Progenitor cell of endocrine pancreas (in vitro differentiated cells): Measurements from ENCODE around the gene LRBA. TPM values are rescaled to one million over a fixed set of nuclear protein-coding genes. Genes with fewer than 3 reads are reported as not detected.

Experiments used
- DNase-seq: peaks from one replicate; pipeline ENCODE4 v3.0.0; 2021; ENCODE audit warnings: low spot score; ENCODE audit not compliant: unreplicated experiment
- H3K27ac Mint-ChIP-seq: 2 replicates; pipeline ENCODE4 v1.8.0; 2021; ENCODE audit warnings: mild to moderate bottlenecking, moderate library complexity, mixed read lengths
- H3K27me3 Mint-ChIP-seq: 2 replicates; pipeline ENCODE4 v1.8.0; 2021; ENCODE audit warnings: mixed read lengths
- H3K36me3 Mint-ChIP-seq: 2 replicates; pipeline ENCODE4 v1.8.0; 2022; ENCODE audit warnings: mixed read lengths; ENCODE audit not compliant: insufficient read depth
- H3K4me1 Mint-ChIP-seq: 2 replicates; pipeline ENCODE4 v1.8.0; 2021; ENCODE audit warnings: low read depth, mixed read lengths
- H3K4me3 Mint-ChIP-seq: 2 replicates; pipeline ENCODE4 v1.8.0; 2021; ENCODE audit warnings: low read depth, mild to moderate bottlenecking, moderate library complexity, mixed read lengths
- H3K9me3 Mint-ChIP-seq: 2 replicates; pipeline ENCODE4 v1.8.0; 2021; ENCODE audit warnings: low read depth, mixed read lengths
- CTCF ChIP-seq: fragments of 200-600 bp; sonication (generic); IDR thresholded peaks from one replicate; pipeline ENCODE4 v1.5.0; 2021; ENCODE audit warnings: antibody characterized with exemption, mild to moderate bottlenecking; ENCODE audit not compliant: unreplicated experiment
- total RNA-seq: library from RNA; stranded (reverse); gene quantifications from 2 replicates; pipeline ENCODE4 v1.2.1, GENCODE V29; 2021

Gene LRBA
- total RNA-seq, 1 donor from 2014 or later, result 95.2 TPM

DNA sequence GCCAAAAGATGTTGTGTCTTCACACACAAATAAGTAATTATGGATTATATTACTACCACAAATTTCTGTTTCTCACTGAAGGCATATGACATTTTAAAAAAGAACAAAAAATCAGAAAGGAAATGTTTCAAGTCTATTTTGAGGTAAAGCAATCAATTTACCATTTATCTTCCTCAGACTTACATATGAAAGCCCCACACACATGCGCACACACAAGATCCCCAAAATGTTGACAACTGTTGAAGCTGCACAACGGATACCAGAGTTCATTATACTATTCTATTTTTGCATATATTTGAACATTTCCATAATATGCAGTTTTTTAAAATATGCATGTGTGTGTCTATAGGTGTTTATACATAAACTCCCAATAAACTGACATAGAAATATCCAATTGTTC lies 2.7 kb downstream of the LRBA start:
- peaks cover 26% of the 10 kb centered on the region for H3K4me1 Mint-ChIP-seq
- H3K27me3 Mint-ChIP-seq, result no peaks in the 10 kb centered on the region
- no peak for TF ChIP-seq CTCF
- no peak for DNase-seq
- H3K27ac Mint-ChIP-seq, result no peak overlapping the region
- peak overlapping the region; percentile 59 for H3K4me3 Mint-ChIP-seq
- H3K36me3 Mint-ChIP-seq, result peaks cover 4% of the 10 kb centered on the region
- no peaks in the 10 kb centered on the region for H3K9me3 Mint-ChIP-seq

DNA sequence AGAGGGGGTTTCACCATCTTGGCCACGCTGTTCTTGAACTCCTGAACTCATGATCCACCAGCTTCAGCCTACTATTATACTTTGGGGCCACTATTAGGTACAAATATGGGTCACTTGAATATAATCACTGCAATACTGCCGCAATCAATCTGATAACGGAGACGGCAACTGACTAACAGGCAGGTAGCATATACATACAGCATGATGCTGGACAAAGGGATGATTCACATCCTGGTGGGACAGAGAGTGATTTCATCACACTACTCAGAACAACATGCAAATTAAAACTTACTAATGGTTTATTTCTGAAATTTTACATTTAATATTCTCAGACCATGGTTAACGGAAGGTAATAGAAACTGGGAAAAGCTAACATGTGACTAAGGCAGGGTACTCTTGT lies 10.9 kb downstream of the LRBA start:
- H3K27me3 Mint-ChIP-seq, result no peaks in the 10 kb centered on the region
- no peak for TF ChIP-seq CTCF
- H3K4me3 Mint-ChIP-seq, result no peak overlapping the region
- H3K4me1 Mint-ChIP-seq, result peaks cover 1% of the 10 kb centered on the region
- H3K9me3 Mint-ChIP-seq, result no peaks in the 10 kb centered on the region
- no peak overlapping the region for H3K27ac Mint-ChIP-seq
- DNase-seq, result no peak
- H3K36me3 Mint-ChIP-seq, result peaks cover 10% of the 10 kb centered on the region

GRCh38 chr4:151000747-151001429 lies 14.2 kb downstream of the LRBA start:
- no peak overlapping the region for H3K27ac Mint-ChIP-seq
- H3K9me3 Mint-ChIP-seq, result no peaks in the 10 kb centered on the region
- no peaks in the 10 kb centered on the region for H3K27me3 Mint-ChIP-seq
- peaks cover 6% of the 10 kb centered on the region for H3K36me3 Mint-ChIP-seq
- no peak for TF ChIP-seq CTCF
- no peak overlapping the region for H3K4me3 Mint-ChIP-seq
- DNase-seq, result no peak
- peaks cover 2% of the 10 kb centered on the region for H3K4me1 Mint-ChIP-seq

- no peak for DNase-seq
- Mint-ChIP-seq H3K4me3 (no peak overlapping the region), H3K36me3 (peaks cover under 1% of the 10 kb centered on the region), H3K4me1 (peaks cover 13% of the 10 kb centered on the region), H3K27ac (no peak overlapping the region), H3K27me3 (no peaks in the 10 kb centered on the region), H3K9me3 (no peaks in the 10 kb centered on the region)
- no peak for TF ChIP-seq CTCF
These were observed 16.0 kb downstream of the LRBA start for GRCh38 chr4:150999086-150999485.

DNA sequence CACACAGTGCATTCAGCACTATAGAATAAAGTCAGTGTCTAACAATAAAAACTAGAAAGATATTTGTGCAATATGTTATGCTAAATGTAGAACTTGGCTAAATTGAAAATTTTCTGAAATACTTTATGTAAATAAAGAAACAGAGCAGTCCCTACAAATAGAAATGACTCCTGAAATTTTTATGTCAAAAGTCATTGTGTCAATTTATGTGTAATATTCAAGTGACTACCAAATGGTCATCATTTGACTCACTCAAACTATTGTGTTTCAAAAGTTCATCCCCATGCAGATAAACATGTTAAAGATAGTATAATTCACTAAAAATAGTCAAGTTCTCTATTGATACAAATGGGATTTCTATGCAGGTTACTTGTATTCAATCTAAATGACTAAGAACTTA lies 17.9 kb downstream of the LRBA start:
- Mint-ChIP-seq H3K27me3 (no peaks in the 10 kb centered on the region), H3K4me3 (no peak overlapping the region), H3K4me1 (peaks cover 13% of the 10 kb centered on the region), H3K36me3 (no peaks in the 10 kb centered on the region), H3K27ac (no peak overlapping the region), H3K9me3 (no peaks in the 10 kb centered on the region)
- TF ChIP-seq CTCF, result no peak
- DNase-seq, result no peak
